OCI-LY1 (cell line): Measurements from ENCODE around the gene ARHGAP21.

Experiments
- H2AFZ ChIP-seq: fragments of 200-600 bp; sonication (generic), shearing (Covaris generic); 2 replicates; pipeline ENCODE4 v1.6.0; 2014; ENCODE audit warnings: antibody characterized with exemption, mild to moderate bottlenecking, low read length
- H3F3A ChIP-seq: fragments of 200-600 bp; sonication (generic), shearing (Covaris generic); 2 replicates; pipeline ENCODE4 v1.6.0; 2014; ENCODE audit warnings: mild to moderate bottlenecking, antibody characterized with exemption, low read length, moderate library complexity; ENCODE audit not compliant: insufficient read depth
- H3K27ac ChIP-seq: fragments of 200-600 bp; sonication (generic); 2 replicates; pipeline ENCODE4 v1.5.1; 2014; ENCODE audit warnings: low read length, mixed run types, mild to moderate bottlenecking, low read depth; ENCODE audit not compliant: poor library complexity, severe bottlenecking
- H3K27me3 ChIP-seq: fragments of 200-600 bp; sonication (generic); 2 replicates; pipeline ENCODE4 v1.6.0; 2014; ENCODE audit warnings: antibody characterized with exemption, mild to moderate bottlenecking, low read length, moderate library complexity; ENCODE audit not compliant: insufficient read depth
- H3K36me3 ChIP-seq: fragments of 200-600 bp; sonication (generic); 2 replicates; pipeline ENCODE4 v1.6.1; 2014; ENCODE audit warnings: mild to moderate bottlenecking, antibody characterized with exemption, low read length, moderate library complexity, mixed read lengths; ENCODE audit not compliant: insufficient read depth
- H3K4me1 ChIP-seq: fragments of 200-600 bp; sonication (generic); 2 replicates; pipeline ENCODE4 v1.5.1; 2014; ENCODE audit warnings: mild to moderate bottlenecking, low read length, moderate library complexity; ENCODE audit not compliant: insufficient read depth, severe bottlenecking
- H3K4me2 ChIP-seq: fragments of 200-600 bp; sonication (generic), shearing (Covaris generic); 2 replicates; pipeline ENCODE4 v1.6.1; 2014; ENCODE audit warnings: low read length
- H3K4me3 ChIP-seq: fragments of 200-600 bp; sonication (generic); 2 replicates; pipeline ENCODE4 v1.5.1; 2014; ENCODE audit warnings: low read length, low read depth, mild to moderate bottlenecking, mixed read lengths; ENCODE audit not compliant: poor library complexity, severe bottlenecking
- H3K79me2 ChIP-seq: fragments of 200-600 bp; shearing (Covaris generic); 2 replicates; pipeline ENCODE4 v1.6.1; 2016; ENCODE audit warnings: mixed run types, low read length, mixed read lengths; ENCODE audit not compliant: insufficient read depth
- H3K9ac ChIP-seq: fragments of 200-600 bp; sonication (generic), shearing (Covaris generic); 2 replicates; pipeline ENCODE4 v1.6.1; 2014; ENCODE audit warnings: mild to moderate bottlenecking, low read length, mixed read lengths
- H3K9me2 ChIP-seq: fragments of 200-600 bp; sonication (generic), shearing (Covaris generic); 2 replicates; pipeline ENCODE4 v1.6.1; 2014; ENCODE audit warnings: low read depth, mild to moderate bottlenecking, low read length, mixed read lengths
- H3K9me3 ChIP-seq: fragments of 200-600 bp; shearing (Covaris generic); 2 replicates; pipeline ENCODE4 v1.6.1; 2014; ENCODE audit warnings: low read length, mixed read lengths
- H4K20me1 ChIP-seq: fragments of 200-600 bp; sonication (generic), shearing (Covaris generic); 2 replicates; pipeline ENCODE4 v1.6.0; 2016; ENCODE audit warnings: mild to moderate bottlenecking, low read length; ENCODE audit not compliant: insufficient read depth
- EZH2 ChIP-seq: fragments of 200-600 bp; sonication (generic), shearing (Covaris generic); IDR thresholded peaks from 2 replicates; pipeline ENCODE4 v1.8.0; 2017; ENCODE audit warnings: borderline replicate concordance, mixed run types, mild to moderate bottlenecking, antibody characterized with exemption, low read length, moderate library complexity, mixed read lengths
- TF ChIP-seq, protein P1 (sequence below): fragments of 200-600 bp; sonication (generic), shearing (Covaris generic); IDR thresholded peaks from 2 replicates; pipeline ENCODE4 v1.5.1; 2017; ENCODE audit warnings: mild to moderate bottlenecking, antibody characterized with exemption, low read length, moderate library complexity, mixed read lengths

ARHGAP21 gene

DNA sequence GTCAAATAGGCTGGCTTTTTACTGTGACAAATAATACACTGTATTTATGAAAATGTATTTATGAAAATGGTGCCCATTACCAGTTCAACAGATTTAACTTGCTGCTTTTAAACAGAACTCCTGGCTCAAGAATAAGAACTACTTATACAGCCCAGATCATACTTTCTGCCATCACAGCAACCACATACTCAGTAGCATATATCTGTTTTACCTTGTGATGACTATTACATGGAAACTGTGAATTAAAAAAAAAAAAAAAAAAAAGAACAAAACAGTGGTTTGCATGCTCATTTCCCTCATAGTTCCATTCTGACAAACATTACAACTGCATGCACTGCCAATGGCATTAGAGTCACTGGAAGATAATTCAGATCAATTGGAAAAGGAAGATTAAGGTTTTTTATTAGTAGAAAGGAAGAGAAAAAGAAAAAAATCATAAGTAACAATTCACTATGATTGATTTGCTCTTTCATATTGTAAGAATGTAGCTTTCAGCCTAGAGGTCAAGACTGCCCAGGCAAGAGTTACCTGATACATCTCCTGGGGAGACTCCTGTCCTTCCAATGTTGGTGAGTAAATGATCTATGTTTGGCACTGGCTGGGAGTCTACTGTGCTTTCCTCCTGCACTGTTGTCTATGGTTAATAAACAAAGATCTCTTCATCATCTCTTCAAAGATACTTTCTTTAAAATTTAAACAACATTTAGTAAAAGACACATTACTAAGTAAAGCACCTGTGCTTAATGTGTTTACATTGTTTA is 132.8 kb downstream of the ARHGAP21 start:
- Histone ChIP-seq H4K20me1 (no peaks in the 10 kb centered on the region), H3K4me3 (no peak overlapping the region), H2AFZ (no peak overlapping the region), H3K79me2 (no peaks in the 10 kb centered on the region), H3K9ac (no peak overlapping the region), H3K4me2 (no peak overlapping the region), H3K27ac (no peak overlapping the region), H3K9me3 (no peaks in the 10 kb centered on the region), H3K9me2 (no peaks in the 10 kb centered on the region), H3K4me1 (no peaks in the 10 kb centered on the region), H3K36me3 (no peaks in the 10 kb centered on the region), H3K27me3 (no peaks in the 10 kb centered on the region), H3F3A (no peaks in the 10 kb centered on the region)
- TF ChIP-seq EZH2: no peak
- TF ChIP-seq, protein P1, sequence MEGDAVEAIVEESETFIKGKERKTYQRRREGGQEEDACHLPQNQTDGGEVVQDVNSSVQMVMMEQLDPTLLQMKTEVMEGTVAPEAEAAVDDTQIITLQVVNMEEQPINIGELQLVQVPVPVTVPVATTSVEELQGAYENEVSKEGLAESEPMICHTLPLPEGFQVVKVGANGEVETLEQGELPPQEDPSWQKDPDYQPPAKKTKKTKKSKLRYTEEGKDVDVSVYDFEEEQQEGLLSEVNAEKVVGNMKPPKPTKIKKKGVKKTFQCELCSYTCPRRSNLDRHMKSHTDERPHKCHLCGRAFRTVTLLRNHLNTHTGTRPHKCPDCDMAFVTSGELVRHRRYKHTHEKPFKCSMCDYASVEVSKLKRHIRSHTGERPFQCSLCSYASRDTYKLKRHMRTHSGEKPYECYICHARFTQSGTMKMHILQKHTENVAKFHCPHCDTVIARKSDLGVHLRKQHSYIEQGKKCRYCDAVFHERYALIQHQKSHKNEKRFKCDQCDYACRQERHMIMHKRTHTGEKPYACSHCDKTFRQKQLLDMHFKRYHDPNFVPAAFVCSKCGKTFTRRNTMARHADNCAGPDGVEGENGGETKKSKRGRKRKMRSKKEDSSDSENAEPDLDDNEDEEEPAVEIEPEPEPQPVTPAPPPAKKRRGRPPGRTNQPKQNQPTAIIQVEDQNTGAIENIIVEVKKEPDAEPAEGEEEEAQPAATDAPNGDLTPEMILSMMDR: no peak

DNA sequence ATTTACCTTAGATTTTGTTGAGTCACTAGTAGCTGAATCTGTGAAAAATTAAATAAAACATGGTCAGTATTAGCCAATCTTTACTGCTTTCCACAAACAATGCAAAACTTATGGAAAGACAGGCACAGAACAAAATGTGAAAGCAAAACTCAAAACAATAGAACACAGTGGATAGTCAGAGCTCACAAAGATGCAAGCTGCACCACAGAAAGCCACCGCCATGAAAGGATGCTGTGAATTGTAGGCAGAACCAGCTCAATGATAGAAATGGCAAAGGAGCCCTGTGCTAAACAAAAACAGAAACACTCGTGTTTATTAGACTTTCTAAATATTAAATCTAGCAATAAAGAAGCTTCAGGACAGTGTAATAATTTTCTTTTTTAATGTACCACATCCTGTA is 134.4 kb downstream of the ARHGAP21 start:
- Histone ChIP-seq H3K79me2 (no peaks in the 10 kb centered on the region), H3K27ac (no peak overlapping the region), H3K36me3 (no peaks in the 10 kb centered on the region)

DNA sequence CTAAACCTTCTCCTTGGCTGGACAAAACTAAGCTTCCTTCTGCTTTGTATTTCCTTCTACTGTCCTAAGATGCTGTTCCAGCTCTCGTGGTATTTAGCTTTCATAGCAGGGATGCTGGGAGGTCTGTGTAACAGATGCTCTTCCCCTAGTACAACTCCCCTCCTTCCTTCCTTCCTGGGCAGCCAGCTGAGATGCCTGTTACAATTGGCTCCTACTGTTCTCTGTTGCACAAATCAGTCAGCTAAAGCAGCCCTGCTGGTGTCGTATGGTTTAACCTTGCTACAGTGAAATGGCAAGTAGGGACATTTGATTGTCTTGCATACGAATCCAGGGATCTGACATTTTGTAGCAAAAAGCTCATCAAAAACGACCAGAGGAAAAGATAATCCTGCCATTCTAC is 143.8 kb downstream of the ARHGAP21 start:
- TF ChIP-seq EZH2: no peak
- TF ChIP-seq, protein P1: no peak
- H3K27ac ChIP-seq: no peak overlapping the region
- no peaks in the 10 kb centered on the region for H3F3A ChIP-seq
- H4K20me1 ChIP-seq: no peaks in the 10 kb centered on the region
- H3K9ac ChIP-seq: no peak overlapping the region
- H3K9me2 ChIP-seq: no peaks in the 10 kb centered on the region
- H3K79me2 ChIP-seq: no peaks in the 10 kb centered on the region
- no peak overlapping the region for H2AFZ ChIP-seq
- H3K4me3 ChIP-seq: no peak overlapping the region
- no peaks in the 10 kb centered on the region; the same call in 1 of the 2 replicates for H3K27me3 ChIP-seq
- no peaks in the 10 kb centered on the region for H3K4me1 ChIP-seq
- no peaks in the 10 kb centered on the region for H3K9me3 ChIP-seq
- no peaks in the 10 kb centered on the region for H3K36me3 ChIP-seq
- no peak overlapping the region for H3K4me2 ChIP-seq

More for the DNA sequence above, 134.4 kb downstream of the ARHGAP21 start:
- H3K9me3 ChIP-seq: no peaks in the 10 kb centered on the region
- H3F3A ChIP-seq: no peaks in the 10 kb centered on the region
- H3K9ac ChIP-seq: no peak overlapping the region
- H3K4me3 ChIP-seq: no peak overlapping the region
- H3K27me3 ChIP-seq: no peaks in the 10 kb centered on the region
- H3K4me2 ChIP-seq: no peak overlapping the region
- TF ChIP-seq, protein P1: no peak
- no peak for TF ChIP-seq EZH2
- no peaks in the 10 kb centered on the region for H3K9me2 ChIP-seq
- no peaks in the 10 kb centered on the region for H4K20me1 ChIP-seq
- no peak overlapping the region for H2AFZ ChIP-seq
- no peaks in the 10 kb centered on the region for H3K4me1 ChIP-seq
